GM10847 (cell line): ENCODE results near the gene PHOX2B.

Source experiments
- POLR2A ChIP-seq: IDR thresholded peaks from 2 replicates; pipeline ENCODE4 v1.6.1; 2011; ENCODE audit not compliant: insufficient read length; ENCODE audit errors: extremely low read depth

The PHOX2B gene

DNA sequence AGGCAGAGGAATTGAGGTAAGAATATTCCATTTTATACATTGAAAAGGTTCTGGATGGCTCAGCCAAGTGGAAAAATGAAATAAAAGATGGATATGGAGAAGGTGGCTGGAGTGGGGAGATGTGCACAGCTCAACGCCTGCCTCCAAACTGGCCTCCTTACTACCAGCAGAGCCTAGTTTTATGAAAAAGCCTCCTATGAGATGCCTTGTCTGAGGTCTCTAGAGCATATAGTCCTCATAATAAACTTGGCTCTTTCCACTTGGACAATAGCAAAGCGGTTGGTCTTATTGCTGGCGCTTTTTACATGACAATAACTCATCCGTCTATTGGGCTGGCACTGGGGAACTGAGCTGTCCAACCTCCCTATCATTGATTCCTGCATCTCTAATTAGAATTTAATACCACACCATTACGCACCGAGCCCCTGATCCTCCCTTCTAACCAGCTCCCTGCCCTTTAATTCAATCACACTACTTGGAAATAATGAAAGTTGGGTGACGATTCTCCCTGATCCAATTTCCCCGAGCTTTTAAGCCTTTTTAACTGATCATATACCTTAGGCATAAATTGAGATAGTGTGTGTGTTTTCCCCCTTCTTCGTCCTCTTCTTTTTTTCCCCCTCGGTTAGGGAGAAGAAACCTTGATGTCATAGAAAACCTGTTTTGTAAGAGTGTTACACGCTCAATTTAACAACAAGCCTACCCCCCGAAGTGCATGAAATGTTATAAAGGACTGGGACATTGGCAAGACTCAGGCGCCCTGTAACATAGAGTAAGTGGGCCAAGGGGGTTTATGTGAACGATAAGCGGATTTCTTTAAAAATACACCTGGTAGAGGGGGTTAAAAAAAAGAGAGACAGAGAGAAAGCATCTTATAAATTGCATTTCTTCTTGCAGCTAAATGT, at the start of gene PHOX2B:
Gene PHOX2B, minus strand, starts transcription at position 155 of the 905 bp plus-strand sequence. Its CDS starts 115 bp downstream, at position 40.
- no peak for TF ChIP-seq POLR2A

DNA sequence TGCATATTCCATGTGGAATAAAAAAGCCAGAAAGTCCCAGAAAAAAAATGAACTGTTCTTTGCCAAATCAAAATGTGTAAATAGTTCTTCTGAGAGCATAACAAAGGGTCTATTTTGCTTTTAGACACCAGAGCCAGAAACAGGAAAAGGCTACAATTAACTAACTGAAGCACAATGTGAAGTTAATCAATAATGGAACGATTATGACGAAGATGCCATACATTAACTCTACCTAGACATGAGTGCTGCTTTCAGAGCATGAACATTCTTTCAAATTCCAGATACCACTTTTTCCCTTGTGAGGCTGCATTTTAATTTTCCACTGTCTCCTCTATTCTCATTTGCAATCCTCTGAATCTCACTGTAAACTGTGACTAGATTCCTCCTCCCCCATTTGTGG, 48.7 kb upstream of the PHOX2B start:
- TF ChIP-seq POLR2A: no peak

DNA sequence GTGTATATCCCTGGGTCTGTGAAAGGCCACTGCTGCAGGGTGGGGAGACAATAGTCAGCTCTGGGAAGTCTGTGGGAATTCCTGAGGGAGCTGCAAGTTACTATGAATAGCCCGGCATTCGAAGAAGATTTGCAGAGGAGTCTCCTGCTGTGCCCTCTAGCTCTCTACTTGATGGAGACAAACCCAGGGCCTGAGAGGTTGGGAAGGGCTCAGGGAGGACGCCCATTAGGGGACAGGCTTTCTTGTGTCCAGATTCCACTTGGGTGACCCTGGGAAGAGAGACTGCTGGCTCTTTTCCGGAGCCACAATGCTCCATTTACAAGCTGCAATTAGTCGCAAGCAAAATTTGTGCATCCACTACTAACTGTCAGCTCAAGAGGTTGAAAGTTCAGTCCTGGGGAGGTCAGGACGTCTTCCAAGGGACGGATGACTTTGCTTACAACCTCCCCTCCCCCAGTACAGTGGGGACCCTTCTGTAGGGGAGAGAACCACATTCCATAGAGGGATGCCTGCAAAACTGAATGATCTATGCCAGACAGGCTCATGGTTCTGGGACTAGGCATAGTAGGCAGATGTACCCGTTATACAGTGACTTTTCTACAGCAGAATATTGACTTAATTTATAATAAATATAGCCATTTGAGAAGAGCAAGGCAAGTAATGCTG, 48.2 kb upstream of the PHOX2B start:
- no peak for TF ChIP-seq POLR2A

DNA sequence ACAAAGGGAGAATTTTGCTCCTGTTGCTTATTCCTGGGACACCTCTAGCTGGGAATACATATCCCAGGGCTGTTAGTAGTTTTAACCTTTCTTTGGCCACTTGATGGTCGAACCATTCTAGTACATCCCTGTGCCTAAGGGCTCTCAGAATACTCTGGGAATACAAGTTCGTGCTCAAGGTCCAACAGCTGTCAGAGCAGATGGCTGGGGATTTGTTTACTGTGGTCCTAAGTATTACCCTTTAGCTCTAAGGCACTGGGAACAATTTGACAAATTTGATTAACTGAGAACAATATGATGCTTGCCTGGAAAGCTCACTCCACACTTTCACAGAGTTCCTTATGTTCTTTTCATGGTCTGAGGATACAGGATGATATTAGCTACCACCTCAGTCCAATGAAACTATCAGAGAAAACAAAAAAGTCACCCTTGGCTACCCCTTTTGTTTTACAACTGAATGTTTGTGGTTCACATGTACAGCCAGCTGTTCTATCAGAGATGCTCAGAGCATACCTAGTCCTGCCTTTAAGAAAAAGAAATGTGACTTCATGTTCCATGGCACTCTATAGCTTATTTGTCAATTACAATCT, 47.4 kb upstream of the PHOX2B start:
- TF ChIP-seq POLR2A: no peak

DNA sequence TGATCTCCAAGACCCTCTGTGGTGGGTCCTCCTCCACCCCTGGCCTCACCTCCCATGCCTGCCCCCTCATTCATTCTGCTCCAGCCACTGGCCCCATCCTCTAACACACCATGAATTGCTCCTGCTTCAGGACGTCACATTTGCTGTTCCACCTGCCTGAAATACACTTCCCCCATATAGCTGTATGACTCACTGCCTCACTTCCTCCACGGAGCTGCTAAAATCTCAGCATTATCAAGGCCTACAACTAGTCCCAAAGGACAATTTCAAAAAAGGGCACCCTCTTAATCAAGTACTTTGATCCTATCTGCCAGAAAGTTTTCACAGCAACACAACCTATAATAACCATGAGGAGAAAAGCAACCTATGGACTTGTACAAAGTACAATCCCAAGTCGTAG, 43.6 kb upstream of the PHOX2B start:
- no peak for TF ChIP-seq POLR2A

DNA sequence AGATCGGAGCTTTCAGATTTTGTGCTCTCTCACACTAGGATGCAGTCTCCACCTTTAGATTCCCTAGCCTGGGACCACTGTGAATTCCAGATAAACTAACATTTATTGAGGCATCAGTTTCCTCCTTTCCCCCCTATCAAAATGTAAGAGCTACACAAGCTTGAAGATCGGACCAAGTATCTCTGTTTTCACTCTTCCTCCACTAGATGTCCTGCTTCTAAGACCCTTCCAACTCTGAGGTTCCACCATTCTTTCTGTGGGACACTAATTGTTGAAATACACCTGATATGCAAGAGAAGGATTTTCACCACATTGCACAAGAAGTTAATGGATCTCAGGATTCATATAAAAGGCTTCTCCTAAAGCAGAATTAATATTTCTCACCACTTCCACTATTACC, 43.0 kb upstream of the PHOX2B start:
- no peak for TF ChIP-seq POLR2A

DNA sequence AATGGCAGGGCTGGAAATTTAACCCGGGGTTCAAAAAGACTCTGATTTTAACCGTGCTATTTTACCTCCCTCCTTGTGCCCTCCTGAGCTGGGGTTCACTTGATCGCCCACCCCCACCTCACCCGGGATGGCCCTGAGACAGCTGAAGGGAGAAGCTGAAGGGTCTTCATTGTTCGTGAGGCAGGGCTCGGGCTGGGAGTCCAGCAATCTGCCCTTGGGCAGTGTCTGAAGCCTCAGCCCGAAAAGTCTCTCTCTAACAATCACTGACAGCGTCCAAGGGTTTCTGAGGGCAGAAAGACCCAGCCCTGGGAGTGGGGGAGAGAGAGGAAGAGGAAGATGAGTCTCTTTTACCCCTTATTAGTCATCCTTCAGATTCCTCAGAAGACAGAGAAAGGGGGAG, 39.4 kb upstream of the PHOX2B start:
- TF ChIP-seq POLR2A: no peak

DNA sequence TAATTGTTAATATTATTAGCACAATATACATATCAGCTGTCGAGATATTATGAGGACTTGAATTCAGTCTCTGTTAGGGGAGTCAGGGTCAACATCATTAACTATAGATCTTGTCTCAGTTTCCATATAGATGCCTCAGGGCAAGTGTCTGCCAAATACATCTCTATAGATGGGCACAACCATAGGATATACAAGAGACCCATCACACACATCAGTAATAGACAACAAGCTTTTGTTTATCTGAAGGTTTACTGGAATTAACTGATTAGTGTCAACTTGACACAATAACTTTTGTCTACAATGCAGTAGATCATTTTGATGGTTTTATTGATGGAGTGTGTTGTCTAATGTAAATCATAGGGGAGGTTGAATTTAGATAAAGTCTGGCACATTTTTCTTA, 37.1 kb upstream of the PHOX2B start:
- TF ChIP-seq POLR2A: no peak

DNA sequence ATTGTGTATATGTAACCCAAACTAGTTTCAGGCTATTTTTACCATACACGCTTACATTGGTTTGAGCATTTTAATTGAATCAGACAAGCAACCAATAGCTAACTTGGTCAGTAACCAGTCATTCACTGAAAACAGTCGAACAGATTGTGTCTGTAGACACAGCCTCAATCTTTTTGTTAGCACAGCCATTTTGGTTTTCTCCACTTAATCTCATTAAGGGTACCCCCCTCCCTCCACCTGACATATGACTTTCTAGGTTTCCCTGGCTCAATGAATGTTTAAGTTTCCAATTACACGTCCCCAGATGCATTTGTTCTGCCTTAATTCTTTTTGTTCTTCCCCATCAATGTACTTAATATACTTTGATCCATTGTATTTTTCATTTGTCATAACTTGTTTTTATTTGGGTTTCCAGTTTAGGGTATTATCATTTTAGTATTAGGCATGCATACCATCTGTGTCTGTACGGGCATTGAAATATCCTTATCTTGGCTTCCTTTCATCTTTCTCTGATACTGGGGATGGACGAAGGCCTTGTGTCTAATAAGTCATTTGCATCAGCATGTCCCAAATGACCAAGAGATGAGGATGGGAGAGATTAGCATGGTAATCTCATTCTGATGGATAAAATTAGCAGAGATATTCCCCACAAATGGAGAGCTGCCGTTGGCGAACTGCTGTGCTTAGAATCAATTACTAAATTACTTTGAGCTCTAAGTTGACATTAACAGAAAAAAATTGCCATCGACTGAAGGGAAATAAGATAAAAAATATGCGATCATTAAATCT, 35.9 kb upstream of the PHOX2B start:
- TF ChIP-seq POLR2A: no peak

DNA sequence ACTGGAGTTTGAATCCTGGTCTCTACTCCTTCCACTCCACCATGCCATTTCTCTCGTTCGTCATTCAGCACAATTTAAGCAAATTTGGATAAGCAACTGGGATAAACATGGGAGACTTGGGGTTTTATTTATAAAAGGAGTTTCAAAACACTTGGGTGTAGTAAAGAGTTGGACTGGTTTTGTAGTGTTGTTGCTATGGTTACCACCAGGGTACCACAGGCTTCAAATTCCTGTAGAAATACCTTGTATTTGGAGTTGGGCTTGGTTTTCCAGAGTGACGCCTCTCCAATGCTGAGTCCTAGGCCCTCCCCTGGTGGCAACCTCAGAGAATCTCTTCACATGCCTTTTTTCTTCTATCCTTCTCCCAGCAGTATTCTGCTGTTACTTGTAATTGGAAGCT, 27.9 kb upstream of the PHOX2B start:
- TF ChIP-seq POLR2A: no peak

DNA sequence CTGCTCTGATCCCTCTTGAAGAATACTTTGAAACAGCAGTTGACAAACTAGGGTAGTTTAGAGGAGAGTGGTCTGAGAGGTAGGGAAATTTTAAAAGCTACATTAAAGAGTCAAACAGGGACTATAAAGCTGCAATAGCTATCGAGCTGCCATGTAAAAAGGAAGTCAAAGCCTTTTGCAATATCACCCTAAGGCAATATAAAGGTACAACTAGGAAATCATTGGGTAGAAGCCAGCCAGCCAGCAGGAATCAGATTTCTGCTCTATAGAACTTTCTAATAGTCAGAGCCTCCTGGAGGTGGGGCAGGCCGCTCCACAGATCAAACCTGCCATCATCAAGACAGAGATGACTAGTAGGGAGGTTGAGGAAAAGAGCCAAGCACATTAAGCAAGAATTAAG, 15.2 kb upstream of the PHOX2B start:
- no peak for TF ChIP-seq POLR2A

DNA sequence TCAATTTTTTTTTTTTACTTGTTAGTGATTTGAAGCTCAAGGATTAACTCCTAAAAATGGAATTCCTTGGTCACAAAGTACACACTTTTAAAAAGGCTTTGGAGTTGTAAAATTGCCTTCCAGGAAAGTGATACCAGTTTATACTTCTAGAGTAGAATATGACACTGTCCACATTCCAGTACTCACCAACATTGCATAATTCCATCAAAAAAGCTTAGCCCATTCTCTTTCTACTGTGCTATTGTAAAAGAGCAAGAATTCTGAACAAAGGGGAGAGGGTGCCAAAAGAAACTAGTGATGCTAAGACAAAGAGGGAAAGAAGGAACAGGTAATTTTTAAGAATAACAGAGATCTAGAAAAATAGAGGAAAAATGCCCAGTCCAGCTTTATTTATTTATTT, 10.4 kb upstream of the PHOX2B start:
- TF ChIP-seq POLR2A: no peak

DNA sequence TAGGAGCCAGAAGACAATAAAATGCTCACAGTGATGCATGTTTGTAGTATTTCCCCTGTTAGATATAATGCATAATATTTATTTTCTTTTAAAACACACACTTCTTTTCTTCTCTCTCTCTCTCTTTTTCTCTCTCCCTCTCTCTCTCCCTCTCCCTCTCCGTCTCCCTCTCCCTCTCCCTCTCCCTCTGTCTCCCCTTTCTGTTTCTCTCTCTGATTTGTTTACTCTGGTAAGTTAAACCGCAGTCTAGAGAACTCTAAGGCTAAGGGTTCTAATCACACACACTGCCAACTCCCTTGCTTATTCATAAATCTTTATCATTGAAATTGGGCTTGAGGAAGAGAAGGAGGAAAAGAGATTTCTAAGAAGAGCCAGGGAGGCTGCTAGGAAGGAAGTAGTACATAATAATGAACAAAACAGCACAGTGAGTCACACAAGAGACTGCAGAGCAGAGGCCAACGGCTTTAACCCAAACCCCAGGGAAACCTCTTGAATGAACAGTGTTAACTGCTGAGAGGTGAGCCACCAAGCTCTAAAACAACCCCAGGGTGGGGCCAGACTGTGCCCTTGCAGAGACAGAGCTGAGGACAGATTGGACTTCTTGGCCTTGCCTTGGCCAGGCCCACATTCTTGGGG, 9.1 kb upstream of the PHOX2B start:
- no peak for TF ChIP-seq POLR2A

DNA sequence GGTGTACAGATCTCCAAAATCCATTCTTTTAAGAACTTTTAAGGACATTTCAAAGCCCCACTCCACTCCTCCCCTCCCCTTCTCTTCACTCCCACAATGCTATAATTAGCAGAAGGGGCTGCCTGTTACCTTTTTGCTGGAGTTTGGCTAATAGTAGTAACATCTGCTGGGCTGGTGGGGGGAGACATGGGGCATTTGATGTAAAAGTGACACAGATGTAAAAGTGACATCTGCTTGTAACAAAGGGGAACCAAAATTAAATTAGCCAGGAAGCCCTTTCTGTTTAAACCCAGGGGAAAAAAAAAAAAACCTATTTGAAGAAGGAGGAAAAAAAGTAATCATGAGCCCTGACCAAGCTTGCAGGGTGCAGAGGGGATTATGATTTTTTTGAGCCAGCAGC, 5.4 kb upstream of the PHOX2B start:
- TF ChIP-seq POLR2A: no peak

DNA sequence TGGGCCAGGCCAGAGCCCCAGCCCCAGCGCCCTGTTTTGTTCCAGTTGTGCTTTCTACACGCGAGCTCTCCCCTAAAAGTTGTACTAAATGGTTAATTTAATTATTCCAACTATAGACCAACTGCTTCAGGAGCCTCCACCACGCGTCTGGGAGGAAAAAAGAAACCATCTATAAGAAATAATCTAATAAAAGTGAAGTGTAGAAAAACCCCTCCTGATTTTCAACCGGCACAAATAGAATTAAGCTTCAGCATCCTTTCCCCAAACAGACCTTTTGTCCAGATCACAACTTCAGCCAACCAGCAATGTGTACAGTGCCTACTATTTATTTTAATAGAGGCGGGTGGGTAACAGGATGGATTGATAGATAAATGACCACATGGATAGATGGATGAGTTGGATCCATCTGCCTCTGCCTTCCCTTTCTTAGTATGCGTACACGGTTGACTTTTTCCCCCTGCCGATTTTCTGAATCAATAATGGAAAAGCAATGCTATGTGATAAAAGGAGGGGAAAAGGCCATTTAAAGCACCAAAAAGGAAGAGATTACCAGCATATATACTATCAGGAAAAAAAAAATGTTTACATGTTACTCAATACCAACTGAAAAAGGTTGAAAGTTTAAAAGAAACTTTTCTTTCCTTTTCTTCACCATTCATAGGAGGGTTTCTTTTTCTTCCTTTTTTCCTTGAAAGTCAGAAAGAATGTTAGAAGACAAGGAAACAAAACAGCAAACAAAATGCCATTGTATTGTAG, 3.7 kb upstream of the PHOX2B start:
- TF ChIP-seq POLR2A: no peak
